Liver (tissue), 3 donors: Measurements from ENCODE around the gene GAL.

Experiments
- CTCF ChIP-seq: fragments of 150-350 bp; IDR thresholded peaks from 2 replicates; pipeline ENCODE4 v1.5.1; 2017; ENCODE audit warnings: improper control_type of control experiment, low read depth, low read length; ENCODE audit not compliant: missing input control
- FOXA1 ChIP-seq: IDR thresholded peaks from 2 replicates; pipeline ENCODE4 v1.6.1; 2016; ENCODE audit warnings: antibody characterized with exemption
- GABPA ChIP-seq, 2 donors: IDR thresholded peaks in 1 of 2; conservative IDR thresholded peaks in 1 of 2; 2 replicates each; pipeline ENCODE4 v1.6.1; 2016; ENCODE audit warnings: antibody characterized with exemption in 2 of 2, mild to moderate bottlenecking in 1 of 2, moderate library complexity in 1 of 2
- JUND ChIP-seq, 2 donors: IDR thresholded peaks; 2 replicates each; pipeline ENCODE4 v1.6.1; 2016; ENCODE audit warnings: antibody characterized with exemption in 2 of 2
- RAD21 ChIP-seq, 2 donors: IDR thresholded peaks; 2 replicates each; pipeline ENCODE4 v1.6.1; 2016; ENCODE audit warnings: antibody characterized with exemption in 2 of 2, mild to moderate bottlenecking in 2 of 2
- TAF1 ChIP-seq: conservative IDR thresholded peaks from 2 replicates; pipeline ENCODE4 v1.6.1; 2016; ENCODE audit warnings: antibody characterized with exemption, mild to moderate bottlenecking
- YY1 ChIP-seq: IDR thresholded peaks from 2 replicates; pipeline ENCODE4 v1.6.1; 2016; ENCODE audit warnings: antibody characterized with exemption, mild to moderate bottlenecking
- TF ChIP-seq, protein P1 (sequence below): IDR thresholded peaks from 2 replicates; pipeline ENCODE4 v1.6.1; 2016; ENCODE audit warnings: antibody characterized with exemption
- TF ChIP-seq, protein P2 (sequence below): IDR thresholded peaks from 2 replicates; pipeline ENCODE4 v1.6.1; 2016; ENCODE audit warnings: antibody characterized with exemption, mild to moderate bottlenecking
- TF ChIP-seq, protein P3 (sequence below): IDR thresholded peaks from 2 replicates; pipeline ENCODE4 v1.6.1; 2016; ENCODE audit warnings: antibody characterized with exemption
- donor health status: healthy.
- donor health status: healthy.

DNA sequence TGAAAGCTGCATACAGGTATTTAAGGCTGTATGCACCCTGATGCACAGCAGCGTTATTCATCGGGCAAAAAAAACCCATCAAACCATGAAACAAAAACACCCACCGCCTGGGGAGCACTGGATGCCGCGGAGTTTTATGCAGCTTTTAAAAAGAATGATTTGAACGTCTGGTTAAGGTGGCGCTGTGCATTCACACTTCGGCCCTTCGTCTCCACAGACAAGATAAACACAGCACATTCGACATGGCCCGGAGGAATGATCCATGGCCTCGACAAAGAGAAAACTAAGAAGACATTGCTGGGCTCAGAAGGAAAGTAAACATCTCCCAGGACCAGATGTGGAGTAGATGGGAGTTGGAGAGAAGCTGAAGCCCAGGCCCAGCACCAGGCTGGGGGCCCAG lies 40.8 kb upstream of the GAL start:
- no peak for TF ChIP-seq YY1
- TF ChIP-seq, protein P1, sequence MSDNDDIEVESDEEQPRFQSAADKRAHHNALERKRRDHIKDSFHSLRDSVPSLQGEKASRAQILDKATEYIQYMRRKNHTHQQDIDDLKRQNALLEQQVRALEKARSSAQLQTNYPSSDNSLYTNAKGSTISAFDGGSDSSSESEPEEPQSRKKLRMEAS, result no peak
- TF ChIP-seq TAF1, result no peak
- no peak for TF ChIP-seq CTCF
- TF ChIP-seq, protein P2, sequence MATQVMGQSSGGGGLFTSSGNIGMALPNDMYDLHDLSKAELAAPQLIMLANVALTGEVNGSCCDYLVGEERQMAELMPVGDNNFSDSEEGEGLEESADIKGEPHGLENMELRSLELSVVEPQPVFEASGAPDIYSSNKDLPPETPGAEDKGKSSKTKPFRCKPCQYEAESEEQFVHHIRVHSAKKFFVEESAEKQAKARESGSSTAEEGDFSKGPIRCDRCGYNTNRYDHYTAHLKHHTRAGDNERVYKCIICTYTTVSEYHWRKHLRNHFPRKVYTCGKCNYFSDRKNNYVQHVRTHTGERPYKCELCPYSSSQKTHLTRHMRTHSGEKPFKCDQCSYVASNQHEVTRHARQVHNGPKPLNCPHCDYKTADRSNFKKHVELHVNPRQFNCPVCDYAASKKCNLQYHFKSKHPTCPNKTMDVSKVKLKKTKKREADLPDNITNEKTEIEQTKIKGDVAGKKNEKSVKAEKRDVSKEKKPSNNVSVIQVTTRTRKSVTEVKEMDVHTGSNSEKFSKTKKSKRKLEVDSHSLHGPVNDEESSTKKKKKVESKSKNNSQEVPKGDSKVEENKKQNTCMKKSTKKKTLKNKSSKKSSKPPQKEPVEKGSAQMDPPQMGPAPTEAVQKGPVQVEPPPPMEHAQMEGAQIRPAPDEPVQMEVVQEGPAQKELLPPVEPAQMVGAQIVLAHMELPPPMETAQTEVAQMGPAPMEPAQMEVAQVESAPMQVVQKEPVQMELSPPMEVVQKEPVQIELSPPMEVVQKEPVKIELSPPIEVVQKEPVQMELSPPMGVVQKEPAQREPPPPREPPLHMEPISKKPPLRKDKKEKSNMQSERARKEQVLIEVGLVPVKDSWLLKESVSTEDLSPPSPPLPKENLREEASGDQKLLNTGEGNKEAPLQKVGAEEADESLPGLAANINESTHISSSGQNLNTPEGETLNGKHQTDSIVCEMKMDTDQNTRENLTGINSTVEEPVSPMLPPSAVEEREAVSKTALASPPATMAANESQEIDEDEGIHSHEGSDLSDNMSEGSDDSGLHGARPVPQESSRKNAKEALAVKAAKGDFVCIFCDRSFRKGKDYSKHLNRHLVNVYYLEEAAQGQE, result no peak
- TF ChIP-seq, protein P3, sequence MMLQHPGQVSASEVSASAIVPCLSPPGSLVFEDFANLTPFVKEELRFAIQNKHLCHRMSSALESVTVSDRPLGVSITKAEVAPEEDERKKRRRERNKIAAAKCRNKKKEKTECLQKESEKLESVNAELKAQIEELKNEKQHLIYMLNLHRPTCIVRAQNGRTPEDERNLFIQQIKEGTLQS, result no peak
- TF ChIP-seq RAD21 (IDR thresholded peaks at IDR 0.05), result no peak
- no peak for TF ChIP-seq JUND (IDR thresholded peaks at IDR 0.05)
- TF ChIP-seq FOXA1, result no peak
- TF ChIP-seq GABPA (IDR thresholded peaks at IDR 0.05 in 1 of 2, conservative IDR thresholded peaks at IDR 0.05 in 1 of 2), result no peak
